ENCODE measurements around the gene SFT2D3. TPM values are rescaled to one million over a fixed set of nuclear protein-coding genes. Genes with fewer than 3 reads are reported as not detected.
A peak's percentile ranks its signal among the peaks of the same experiment; 100 is the strongest.

The SFT2D3 gene
- total and polyA plus RNA-seq, 2 of the 13 experiments (the other 11 are each of a cell fraction or from before 2014, with no cell fraction given): 8.3 to 9.4 TPM

GRCh38 chr2:127703282-127703681, 2.0 kb downstream of the SFT2D3 start:
- POLR2A ChIA-PET: no interaction called here
- Histone ChIP-seq H3K27me3 (ENCODE audit: control insufficient read depth in 1 of 2, insufficient read depth in 2 of 2, low read length in 2 of 2) (no peaks in the 10 kb centered on the region), H3K4me1 (ENCODE audit: insufficient read depth, low read length) (peaks cover 25% of the 10 kb centered on the region), H2AFZ (ENCODE audit: low read length) (no peak overlapping the region), H3K4me2 (ENCODE audit: low read depth, low read length) (peak overlapping the region; percentile 97), H3K27ac (ENCODE audit: extremely low read length, insufficient read depth, low read length) (no peak overlapping the region), H3K79me2 (ENCODE audit: insufficient read depth, low read length) (peaks cover 14% of the 10 kb centered on the region), H3K36me3 (replicated peaks in 1 of 2; ENCODE audit: control insufficient read depth in 1 of 2, insufficient read depth in 2 of 2, low read length in 2 of 2) (peaks cover 11 to 18% of the 10 kb centered on the region in 2 experiments), H4K20me1 (ENCODE audit: insufficient read depth, low read length) (0 out of 2 replicates have a peak, but pooled peaks cover 2% of the 10 kb centered on the region), H3K9ac (ENCODE audit: insufficient read depth, low read depth, low read length) (no peak overlapping the region), H3K9me3 (ENCODE audit: low read length) (no peaks in the 10 kb centered on the region), H3K4me3 (replicated peaks in 1 of 3; ENCODE audit: insufficient read depth in 1 of 3, low read depth in 2 of 3, low read length in 3 of 3) (no peak overlapping the region)
- TF ChIP-seq FOXA1 (IDR thresholded peaks at IDR 0.05) (no peak), FOXA1 (CRISPR knock-in tag; IDR thresholded peaks at IDR 0.05) (0 out of 2 replicates have a peak, but pooled peaks have one; percentile 23), ZNF572 (CRISPR knock-in tag; IDR thresholded peaks at IDR 0.05) (no peak), ZC3H13 (CRISPR knock-in tag; IDR thresholded peaks at IDR 0.05) (peak; percentile 74; the same call in 1 of the 2 replicates), ZNF18 (CRISPR knock-in tag; IDR thresholded peaks at IDR 0.05; ENCODE audit: insufficient replicate concordance) (no peak), POLR2A (IDR thresholded peaks at IDR 0.05; ENCODE audit: insufficient read depth in 1 of 2, low read depth in 2 of 2, low read length in 2 of 2) (peak in 1 of 2 experiments; percentile 43; a peak in 1 of 4 replicates), RBM22 (optimal IDR thresholded peaks at IDR 0.05; ENCODE audit: low read length) (peak; percentile 92)
- FAIRE-seq: no peak
- intact Hi-C loops (cut with micrococcal nuclease; ENCODE audit: unreplicated experiment): loop anchor here (2.0 kb wide), 1 partner anchor 108 kb away; the partner anchor contains the start of gene WDR33
- CTCF ChIA-PET (ENCODE audit: low intra/inter-chr PET ratio, low total read pairs): no interaction called here
- DNase-seq (ENCODE audit: low spot score): no peak
- WGBS (ENCODE audit: low lambda C conversion rate): 97% methylated on average over 5 of the region's 5 CpGs
- in situ Hi-C loops (cut with HindIII; ENCODE audit: extremely low pct_ligation_motif_present, low pct_unique_long_range_greater_than_20kb): no loop called here
- no TSS peak for BruUV-seq (replicated peaks)
- no peak for ATAC-seq

All from HepG2 (cell line).